Stimulated activated CD8-positive, alpha-beta memory T cell treated with anti-CD3 and anti-CD28 coated beads, Interleukin-4, amount 100 ng/mL, for 4 hours (primary cell): ENCODE measurements around the gene NIM1K.
"Not testable (repeated sequence)": the region's sequence is repeated elsewhere in the genome, so short reads cannot be mapped to it uniquely, and the experiment has no call there.

ENCODE experiments used
- DNase-seq, 2 donors: peaks; one replicate each; pipeline ENCODE4 v3.0.0-alpha.2; 2020; ENCODE audit warnings: low read depth in 2 of 2, low spot score in 1 of 2

Gene NIM1K

GRCh38 chr5:43183101-43183500 lies 8.9 kb upstream of the NIM1K start:
- not testable (repeated sequence) for DNase-seq

GRCh38 chr5:43190755-43191603 lies 1.0 kb upstream of the NIM1K start:
- no peak for DNase-seq

GRCh38 chr5:43192558-43193180 lies 644 bp downstream of the NIM1K start:
- no peak for DNase-seq

GRCh38 chr5:43193181-43193893 lies 1.3 kb downstream of the NIM1K start:
- no peak for DNase-seq

GRCh38 chr5:43193894-43194265 lies 1.9 kb downstream of the NIM1K start:
- DNase-seq = no peak

GRCh38 chr5:43195670-43196265 lies 3.7 kb downstream of the NIM1K start:
- no peak for DNase-seq

GRCh38 chr5:43197535-43197934 lies 5.5 kb downstream of the NIM1K start:
- no peak for DNase-seq

- DNase-seq = not testable (repeated sequence)
Measured at GRCh38 chr5:43201442-43201841, 9.4 kb downstream of the NIM1K start.

- DNase-seq = no peak
Measured at GRCh38 chr5:43202380-43202779, 10.4 kb downstream of the NIM1K start.

- no peak for DNase-seq
Measured at GRCh38 chr5:43203373-43203772, 11.3 kb downstream of the NIM1K start.

- no peak for DNase-seq
Measured at GRCh38 chr5:43204958-43205357, 12.9 kb downstream of the NIM1K start.

- DNase-seq = no peak
Measured at GRCh38 chr5:43207601-43208000, 15.6 kb downstream of the NIM1K start.

- DNase-seq = no peak
Measured at GRCh38 chr5:43208658-43209057, 16.6 kb downstream of the NIM1K start.

GRCh38 chr5:43209060-43209459 lies 17.0 kb downstream of the NIM1K start:
- no peak for DNase-seq

- no peak for DNase-seq
Measured at GRCh38 chr5:43209833-43210232, 17.8 kb downstream of the NIM1K start.

- DNase-seq = no peak
Measured at GRCh38 chr5:43210570-43210969, 18.5 kb downstream of the NIM1K start.

GRCh38 chr5:43213951-43214350 lies 21.9 kb downstream of the NIM1K start:
- DNase-seq = no peak

GRCh38 chr5:43215073-43215631 lies 23.1 kb downstream of the NIM1K start:
- DNase-seq = no peak

- no peak for DNase-seq
Measured at GRCh38 chr5:43216941-43217340, 24.9 kb downstream of the NIM1K start.

- no peak for DNase-seq
Measured at GRCh38 chr5:43219120-43219519, 27.1 kb downstream of the NIM1K start.

- no peak for DNase-seq
Measured at GRCh38 chr5:43221502-43221901, 29.5 kb downstream of the NIM1K start.
